Esophagus muscularis mucosa (tissue), 4 donors: ENCODE results near the gene CSF1. TPM values are rescaled to one million over a fixed set of nuclear protein-coding genes. Genes with fewer than 3 reads are reported as not detected.

Experiments
- DNase-seq: peaks from one replicate; pipeline ENCODE4 v3.0.0-alpha.2; 2017; ENCODE audit errors: extremely low spot score
- H3K27ac ChIP-seq, 4 donors: fragments of 200-600 bp; sonication (generic); replicated peaks in 1 of 4; 1 replicate in 3 of 4; 2 replicates in 1 of 4; pipeline ENCODE4 v1.5.1; 2016 to 2019; ENCODE audit warnings: mild to moderate bottlenecking in 1 of 4
- H3K27me3 ChIP-seq, 4 donors: fragments of 200-600 bp; sonication (generic); one replicate each; pipeline versions ENCODE4 v1.5.1 to v1.6.0; 2016 to 2019
- H3K36me3 ChIP-seq, 4 donors: fragments of 200-600 bp; sonication (generic); one replicate each; pipeline ENCODE4 v1.5.1; 2016 to 2019
- H3K4me1 ChIP-seq, 4 donors: fragments of 200-600 bp; sonication (generic); one replicate each; pipeline ENCODE4 v1.5.1; 2016 to 2019
- H3K4me3 ChIP-seq, 4 donors: fragments of 200-600 bp; sonication (generic); 1 replicate in 2 of 4; 2 replicates in 2 of 4; pipeline ENCODE4 v1.5.1; 2016 to 2019; ENCODE audit warnings: mild to moderate bottlenecking in 4 of 4, moderate library complexity in 1 of 4
- H3K9me3 ChIP-seq, 4 donors: fragments of 200-600 bp; sonication (generic); 1 replicate in 3 of 4; 2 replicates in 1 of 4; pipeline ENCODE4 v1.5.1; 2016 to 2019
- EP300 ChIP-seq: sonication (generic); formaldehyde crosslinking; IDR thresholded peaks from one replicate; pipeline ENCODE4 v1.6.1; 2017; ENCODE audit warnings: antibody characterized with exemption
- POLR2A ChIP-seq: fragments of 450-650 bp; IDR thresholded peaks from one replicate; pipeline ENCODE4 v1.6.1; 2017; ENCODE audit warnings: antibody characterized with exemption, moderate library complexity, mild to moderate bottlenecking, low read depth
- POLR2AphosphoS5 ChIP-seq, 2 donors: sonication (generic); formaldehyde crosslinking; IDR thresholded peaks; one replicate each; pipeline ENCODE4 v1.6.1; 2017; ENCODE audit warnings: antibody characterized with exemption in 2 of 2
- WGBS: methylation state at CpG from one replicate; pipeline ENCODE4 v1.1.5; 2018; 5-methylcytosine and 5-hydroxymethylcytosine counted together
- intact Hi-C: fragments of 100-400 bp; cut with DNase I; formaldehyde crosslinking; loops from one replicate; pipeline ENCODE4 v1.15.1; 2023
- total RNA-seq, 4 donors: library from RNA; depleted of rRNA; stranded (reverse); fragments of >200 nt; gene quantifications; one replicate each; pipeline versions ENCODE4 v1.1.0 to v1.2.1, GENCODE V29; 2016
- TF ChIP-seq, protein P1 (sequence below), 3 experiments: fragments of 200-600 bp in 2 of 3; fragments of 450-650 bp in 1 of 3; sonication (generic) in 2 of 3; IDR thresholded peaks; one replicate each; pipeline ENCODE4 v1.5.1; 2017 to 2019; ENCODE audit warnings: antibody characterized with exemption in 3 of 3, mild to moderate bottlenecking in 2 of 3, moderate library complexity in 1 of 3

The CSF1 gene
- total RNA-seq, 4 donors from 2014 or later = 27.0 to 92.6 (median 48.1) TPM

DNA sequence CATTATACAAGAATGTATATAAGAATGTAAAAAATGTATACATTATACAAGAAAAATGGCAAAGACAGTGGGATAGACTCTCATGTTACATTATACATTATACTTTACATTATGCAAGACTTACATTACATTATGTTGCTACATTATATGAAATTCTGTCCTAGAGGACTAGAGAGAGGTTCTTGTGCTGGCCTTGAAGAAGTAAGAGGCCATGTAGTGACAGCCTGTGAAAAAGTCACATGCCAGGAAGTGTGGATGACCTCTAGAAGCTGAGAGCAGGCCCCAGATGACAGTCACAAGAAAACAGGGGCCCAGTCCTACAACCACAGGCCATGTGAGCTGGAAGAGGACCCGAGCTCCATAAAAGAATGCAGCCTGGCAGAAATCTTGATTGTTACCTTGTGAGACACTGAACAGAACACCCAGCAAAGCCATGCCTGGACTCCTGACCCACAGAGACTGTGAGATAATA lies 43.4 kb downstream of the CSF1 start:
- intact Hi-C loops = no loop called here
- H3K4me3 ChIP-seq = no peak overlapping the region
- WGBS = 22% methylated on average over 1 of the region's 1 CpG
- H3K27me3 ChIP-seq = no peaks in the 10 kb centered on the region
- TF ChIP-seq POLR2AphosphoS5 (IDR thresholded peaks at IDR 0.05) (no peak), EP300 (no peak), POLR2A (no peak)
- TF ChIP-seq, protein P1, sequence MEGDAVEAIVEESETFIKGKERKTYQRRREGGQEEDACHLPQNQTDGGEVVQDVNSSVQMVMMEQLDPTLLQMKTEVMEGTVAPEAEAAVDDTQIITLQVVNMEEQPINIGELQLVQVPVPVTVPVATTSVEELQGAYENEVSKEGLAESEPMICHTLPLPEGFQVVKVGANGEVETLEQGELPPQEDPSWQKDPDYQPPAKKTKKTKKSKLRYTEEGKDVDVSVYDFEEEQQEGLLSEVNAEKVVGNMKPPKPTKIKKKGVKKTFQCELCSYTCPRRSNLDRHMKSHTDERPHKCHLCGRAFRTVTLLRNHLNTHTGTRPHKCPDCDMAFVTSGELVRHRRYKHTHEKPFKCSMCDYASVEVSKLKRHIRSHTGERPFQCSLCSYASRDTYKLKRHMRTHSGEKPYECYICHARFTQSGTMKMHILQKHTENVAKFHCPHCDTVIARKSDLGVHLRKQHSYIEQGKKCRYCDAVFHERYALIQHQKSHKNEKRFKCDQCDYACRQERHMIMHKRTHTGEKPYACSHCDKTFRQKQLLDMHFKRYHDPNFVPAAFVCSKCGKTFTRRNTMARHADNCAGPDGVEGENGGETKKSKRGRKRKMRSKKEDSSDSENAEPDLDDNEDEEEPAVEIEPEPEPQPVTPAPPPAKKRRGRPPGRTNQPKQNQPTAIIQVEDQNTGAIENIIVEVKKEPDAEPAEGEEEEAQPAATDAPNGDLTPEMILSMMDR (IDR thresholded peaks at IDR 0.05) = no peak
- H3K36me3 ChIP-seq = no peaks in the 10 kb centered on the region
- no peak overlapping the region for H3K27ac ChIP-seq
- no peaks in the 10 kb centered on the region for H3K9me3 ChIP-seq
- DNase-seq = no peak
- H3K4me1 ChIP-seq = peaks cover 0 to 5% (median 0%) of the 10 kb centered on the region in 4 donors

DNA sequence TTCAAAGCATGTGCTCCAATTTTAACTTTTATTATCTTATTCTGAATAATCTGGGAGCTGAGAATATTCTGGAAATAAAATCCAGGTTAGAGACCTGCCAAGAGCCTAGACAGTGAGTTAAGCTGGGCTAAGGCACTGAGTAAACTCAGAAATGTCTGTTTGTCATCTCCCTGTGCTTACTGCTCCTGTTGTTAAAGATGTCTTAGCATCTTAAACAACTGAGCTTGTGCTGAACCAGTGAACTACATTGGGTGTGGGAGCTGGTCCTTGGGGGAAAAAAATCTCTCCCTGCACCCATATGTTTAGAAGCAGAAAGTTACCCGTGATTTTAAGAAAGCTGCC lies 49.0 kb downstream of the CSF1 start:
- TF ChIP-seq POLR2AphosphoS5 (IDR thresholded peaks at IDR 0.05) (no peak), POLR2A (no peak), EP300 (no peak)
- TF ChIP-seq, protein P1 (IDR thresholded peaks at IDR 0.05) = no peak
- peak overlapping the region in 1 of 4 donors; percentile 11 for H3K27ac ChIP-seq
- no peak overlapping the region for H3K4me3 ChIP-seq
- DNase-seq = no peak
- H3K36me3 ChIP-seq = no peaks in the 10 kb centered on the region
- H3K4me1 ChIP-seq = peaks cover 13 to 19% (median 16%) of the 10 kb centered on the region in 4 donors
- intact Hi-C loops = no loop called here
- 20% methylated on average over 1 of the region's 1 CpG for WGBS
- H3K27me3 ChIP-seq = no peaks in the 10 kb centered on the region
- no peaks in the 10 kb centered on the region for H3K9me3 ChIP-seq

DNA sequence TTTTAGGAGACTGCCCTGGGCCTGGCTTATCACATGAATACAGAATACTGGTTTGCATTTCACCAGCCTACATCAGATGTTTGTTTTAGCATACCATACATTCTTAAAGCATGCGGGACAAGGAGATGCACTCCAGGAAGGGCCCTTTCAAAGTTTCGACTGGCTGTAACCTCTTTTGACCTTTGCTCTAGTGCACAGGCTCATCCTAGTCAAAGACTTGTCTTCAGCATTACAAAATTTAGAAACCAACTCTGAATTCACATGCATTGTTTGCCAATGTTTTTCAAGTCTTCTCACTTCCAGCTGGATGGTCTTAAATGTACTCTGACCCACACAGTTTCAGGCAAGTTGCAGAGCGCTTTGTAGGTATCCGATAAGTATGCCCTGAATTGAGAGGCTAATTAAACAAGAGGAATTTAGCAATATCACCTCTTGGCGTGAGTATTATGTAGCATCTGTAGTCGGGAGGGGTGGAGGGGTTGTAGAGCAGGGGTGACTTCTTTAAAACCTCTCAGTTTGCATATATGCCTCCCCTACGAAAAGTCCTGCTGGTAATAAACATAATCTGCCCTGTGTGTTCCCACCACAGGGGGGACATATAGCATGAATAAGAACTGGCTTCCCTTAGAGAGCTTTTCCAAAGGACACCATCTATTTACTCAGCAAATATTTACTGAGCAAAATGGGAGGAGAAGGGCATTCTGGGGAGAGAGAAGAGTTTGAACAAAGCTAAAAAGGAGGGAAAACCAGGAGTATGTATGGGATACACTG lies 49.5 kb downstream of the CSF1 start:
- H3K4me1 ChIP-seq = peaks cover 13 to 19% (median 16%) of the 10 kb centered on the region in 4 donors
- H3K27me3 ChIP-seq = no peaks in the 10 kb centered on the region
- TF ChIP-seq EP300 (no peak), POLR2A (no peak), POLR2AphosphoS5 (IDR thresholded peaks at IDR 0.05) (no peak)
- TF ChIP-seq, protein P1 (IDR thresholded peaks at IDR 0.05) = no peak
- peak overlapping the region in 1 of 4 donors; percentile 11 for H3K27ac ChIP-seq
- no peak overlapping the region for H3K4me3 ChIP-seq
- intact Hi-C loops = no loop called here
- WGBS = 72% methylated on average over 7 of the region's 7 CpGs
- H3K36me3 ChIP-seq = no peaks in the 10 kb centered on the region
- no peak for DNase-seq
- H3K9me3 ChIP-seq = no peaks in the 10 kb centered on the region

DNA sequence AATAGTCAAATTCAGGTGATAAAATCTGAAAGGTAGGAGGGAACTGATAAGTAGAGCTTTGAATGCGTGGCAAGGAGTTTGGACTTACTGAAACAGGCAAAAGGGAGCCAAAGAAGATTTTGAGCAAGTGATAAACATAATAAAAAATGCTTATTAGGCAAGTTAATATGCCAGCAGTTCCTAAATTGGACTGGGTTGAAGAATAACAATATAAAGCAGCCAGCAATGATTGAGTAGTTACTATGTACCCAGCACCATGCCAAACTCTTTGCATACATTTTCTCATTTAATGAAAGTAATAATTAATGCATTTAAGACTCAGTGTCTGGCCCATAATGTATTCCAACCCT lies 50.1 kb downstream of the CSF1 start:
- Histone ChIP-seq H3K27me3 (no peaks in the 10 kb centered on the region), H3K27ac (no peak overlapping the region), H3K4me3 (no peak overlapping the region), H3K9me3 (no peaks in the 10 kb centered on the region), H3K4me1 (peaks cover 13 to 19% (median 16%) of the 10 kb centered on the region in 4 donors), H3K36me3 (no peaks in the 10 kb centered on the region)
- WGBS = 48% methylated on average over 1 of the region's 1 CpG
- intact Hi-C loops = no loop called here
- no peak for DNase-seq
- TF ChIP-seq EP300 (no peak), POLR2A (no peak), POLR2AphosphoS5 (IDR thresholded peaks at IDR 0.05) (no peak)
- TF ChIP-seq, protein P1 (IDR thresholded peaks at IDR 0.05) = no peak

DNA sequence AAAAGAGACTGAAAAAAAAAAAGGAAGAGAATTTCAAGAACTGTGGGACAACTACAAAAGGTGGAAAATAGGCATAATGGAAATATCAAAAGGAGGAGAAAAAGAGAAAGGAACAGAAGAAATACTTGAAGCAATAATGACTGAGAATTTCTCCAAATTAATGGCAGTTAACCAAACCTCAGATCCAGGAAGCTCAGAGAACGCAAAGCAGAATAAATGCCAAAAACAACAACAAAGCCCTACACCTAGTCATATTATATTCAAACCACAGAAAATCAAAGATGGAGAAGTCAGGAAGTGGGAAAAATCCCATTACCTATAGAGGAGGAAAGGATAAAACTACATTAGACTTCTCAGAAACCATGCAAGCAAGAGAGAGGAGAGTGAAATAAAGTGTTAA lies 53.2 kb downstream of the CSF1 start:
- H3K9me3 ChIP-seq = no peaks in the 10 kb centered on the region
- no peak for TF ChIP-seq EP300
- H3K36me3 ChIP-seq = no peaks in the 10 kb centered on the region
- H3K4me3 ChIP-seq = no peak overlapping the region
- peaks cover 13 to 19% (median 16%) of the 10 kb centered on the region in 4 donors for H3K4me1 ChIP-seq
- no peaks in the 10 kb centered on the region for H3K27me3 ChIP-seq
- DNase-seq = no peak
- WGBS = 83% methylated on average over 1 of the region's 1 CpG
- no peak overlapping the region for H3K27ac ChIP-seq
- intact Hi-C loops = no loop called here
